Measurements from ENCODE around the gene CACNG6.

CACNG6 gene

GRCh38 chr19:53999694-54000093 is 8.3 kb downstream of the CACNG6 start:
- H3K27me3 Mint-ChIP-seq (ENCODE audit: low read depth) = peaks cover 3% of the 10 kb centered on the region
- H3K9me3 Mint-ChIP-seq = no peaks in the 10 kb centered on the region
- no peak overlapping the region for H3K4me3 Mint-ChIP-seq
- no peak for DNase-seq (ENCODE audit: low spot score)
- H3K36me3 Mint-ChIP-seq (ENCODE audit: low read depth) = no peaks in the 10 kb centered on the region
- no peak overlapping the region for H3K27ac Mint-ChIP-seq
- no peaks in the 10 kb centered on the region for H3K4me1 Mint-ChIP-seq (ENCODE audit: low read depth)

- DNase-seq (ENCODE audit: low spot score) = no peak
- H3K9me3 Mint-ChIP-seq = no peaks in the 10 kb centered on the region
- no peaks in the 10 kb centered on the region for H3K36me3 Mint-ChIP-seq (ENCODE audit: low read depth)
- H3K4me1 Mint-ChIP-seq (ENCODE audit: low read depth) = no peaks in the 10 kb centered on the region
- no peak overlapping the region for H3K4me3 Mint-ChIP-seq
- H3K27me3 Mint-ChIP-seq (ENCODE audit: low read depth) = peaks cover 3% of the 10 kb centered on the region
- H3K27ac Mint-ChIP-seq = no peak overlapping the region
These were observed 10.1 kb downstream of the CACNG6 start for GRCh38 chr19:54001496-54001895.

GRCh38 chr19:54002495-54003315 is 11.3 kb downstream of the CACNG6 start:
- Mint-ChIP-seq H3K4me1 (ENCODE audit: low read depth) (no peaks in the 10 kb centered on the region), H3K9me3 (no peaks in the 10 kb centered on the region), H3K4me3 (no peak overlapping the region), H3K27me3 (ENCODE audit: low read depth) (peaks cover 3% of the 10 kb centered on the region), H3K27ac (no peak overlapping the region), H3K36me3 (ENCODE audit: low read depth) (no peaks in the 10 kb centered on the region)
- DNase-seq (ENCODE audit: low spot score) = no peak

DNA sequence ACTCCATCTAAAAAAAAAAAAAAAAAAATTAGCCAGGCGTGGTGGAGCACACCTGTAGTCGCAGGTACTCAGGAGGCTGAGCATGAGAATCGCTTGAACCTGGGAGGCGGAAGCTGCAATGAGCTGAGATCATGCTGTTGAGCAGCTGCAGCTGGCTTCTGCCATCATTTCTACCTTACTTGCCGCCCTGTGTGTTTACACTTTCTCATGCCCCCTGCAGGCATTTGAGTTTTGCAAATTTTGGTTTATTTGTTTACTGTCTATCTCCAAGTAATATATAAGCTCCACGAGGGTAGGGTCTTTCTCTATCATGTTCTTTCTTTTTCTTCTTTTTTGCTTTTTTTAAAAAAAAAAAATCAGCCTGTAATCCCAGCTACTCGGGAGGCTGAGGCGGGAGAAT is 18.0 kb downstream of the CACNG6 start:
- H3K9me3 Mint-ChIP-seq = no peaks in the 10 kb centered on the region
- H3K27me3 Mint-ChIP-seq (ENCODE audit: low read depth) = peaks cover 3% of the 10 kb centered on the region
- DNase-seq (ENCODE audit: low spot score) = no peak
- H3K4me3 Mint-ChIP-seq = no peak overlapping the region
- H3K27ac Mint-ChIP-seq = no peak overlapping the region
- H3K36me3 Mint-ChIP-seq (ENCODE audit: low read depth) = no peaks in the 10 kb centered on the region
- H3K4me1 Mint-ChIP-seq (ENCODE audit: low read depth) = no peaks in the 10 kb centered on the region

DNA sequence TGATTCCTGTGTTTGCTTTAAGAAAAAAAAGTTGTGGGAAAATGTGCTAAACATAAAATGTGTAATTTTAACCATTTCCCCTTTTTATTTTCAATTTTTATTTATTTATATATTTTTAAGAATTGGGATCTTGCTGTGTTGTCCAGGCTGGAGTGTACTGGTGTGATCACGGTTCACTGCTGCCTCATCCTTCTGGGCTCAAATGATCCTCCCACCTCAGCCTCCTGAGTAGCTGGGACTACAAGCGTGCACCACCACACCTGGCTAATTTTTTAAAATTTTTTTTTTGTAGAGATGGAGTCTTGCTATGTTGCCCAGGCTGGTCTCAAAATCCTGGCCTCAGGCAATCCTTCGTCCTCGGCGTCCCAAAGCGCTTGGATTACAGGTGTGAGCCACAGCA is 19.0 kb downstream of the CACNG6 start:
- Mint-ChIP-seq H3K9me3 (no peaks in the 10 kb centered on the region), H3K36me3 (ENCODE audit: low read depth) (no peaks in the 10 kb centered on the region), H3K27ac (no peak overlapping the region)

GRCh38 chr19:54011507-54012211 is 20.2 kb downstream of the CACNG6 start:
- Mint-ChIP-seq H3K27me3 (ENCODE audit: low read depth) (peaks cover 6% of the 10 kb centered on the region), H3K36me3 (ENCODE audit: low read depth) (no peaks in the 10 kb centered on the region), H3K4me3 (no peak overlapping the region), H3K4me1 (ENCODE audit: low read depth) (no peaks in the 10 kb centered on the region), H3K9me3 (no peaks in the 10 kb centered on the region), H3K27ac (no peak overlapping the region)
- no peak for DNase-seq (ENCODE audit: low spot score)

More for the DNA sequence above, 19.0 kb downstream of the CACNG6 start:
- peaks cover 3% of the 10 kb centered on the region for H3K27me3 Mint-ChIP-seq (ENCODE audit: low read depth)
- DNase-seq (ENCODE audit: low spot score) = no peak
- no peak overlapping the region for H3K4me3 Mint-ChIP-seq
- H3K4me1 Mint-ChIP-seq (ENCODE audit: low read depth) = no peaks in the 10 kb centered on the region

DNA sequence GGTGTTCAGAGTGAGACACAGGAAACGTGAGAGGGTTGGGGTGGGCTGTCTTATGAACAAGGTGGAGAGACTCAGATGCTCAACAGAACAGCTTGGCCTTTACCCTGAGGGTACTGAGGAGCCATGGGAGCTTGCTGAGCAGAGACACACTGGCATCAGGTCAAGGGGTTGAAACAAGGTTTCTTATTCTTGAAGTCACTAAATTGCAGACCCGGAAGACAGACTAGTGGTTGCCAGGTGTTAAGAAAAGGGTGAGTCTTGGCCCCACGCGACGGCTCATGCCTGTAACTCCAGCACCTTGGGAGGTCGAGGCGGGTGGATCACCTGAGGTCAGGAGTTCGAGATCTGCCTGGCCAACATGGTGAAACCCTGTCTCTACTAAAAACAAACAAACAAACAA is 22.4 kb downstream of the CACNG6 start:
- peaks cover 9% of the 10 kb centered on the region for H3K27me3 Mint-ChIP-seq (ENCODE audit: low read depth)
- H3K36me3 Mint-ChIP-seq (ENCODE audit: low read depth) = no peaks in the 10 kb centered on the region
- no peak for DNase-seq (ENCODE audit: low spot score)
- no peaks in the 10 kb centered on the region for H3K4me1 Mint-ChIP-seq (ENCODE audit: low read depth)
- H3K27ac Mint-ChIP-seq = no peak overlapping the region
- H3K9me3 Mint-ChIP-seq = no peaks in the 10 kb centered on the region
- no peak overlapping the region for H3K4me3 Mint-ChIP-seq

- no peaks in the 10 kb centered on the region for H3K9me3 Mint-ChIP-seq
- peaks cover 9% of the 10 kb centered on the region for H3K27me3 Mint-ChIP-seq (ENCODE audit: low read depth)
- H3K36me3 Mint-ChIP-seq (ENCODE audit: low read depth) = no peaks in the 10 kb centered on the region
- H3K27ac Mint-ChIP-seq = no peak overlapping the region
- peaks cover 2% of the 10 kb centered on the region for H3K4me1 Mint-ChIP-seq (ENCODE audit: low read depth)
- no peak overlapping the region for H3K4me3 Mint-ChIP-seq
- DNase-seq (ENCODE audit: low spot score) = no peak
These were observed 23.6 kb downstream of the CACNG6 start for GRCh38 chr19:54014920-54015560.

GRCh38 chr19:54017261-54017660 is 25.8 kb downstream of the CACNG6 start:
- no peak for DNase-seq (ENCODE audit: low spot score)
- no peak overlapping the region for H3K27ac Mint-ChIP-seq
- H3K4me1 Mint-ChIP-seq (ENCODE audit: low read depth) = peaks cover 10% of the 10 kb centered on the region
- no peaks in the 10 kb centered on the region for H3K9me3 Mint-ChIP-seq
- H3K27me3 Mint-ChIP-seq (ENCODE audit: low read depth) = peaks cover 6% of the 10 kb centered on the region
- no peak overlapping the region for H3K4me3 Mint-ChIP-seq
- no peaks in the 10 kb centered on the region for H3K36me3 Mint-ChIP-seq (ENCODE audit: low read depth)

- no peaks in the 10 kb centered on the region for H3K36me3 Mint-ChIP-seq (ENCODE audit: low read depth)
These were observed 29.9 kb downstream of the CACNG6 start for GRCh38 chr19:54021363-54021762.

DNA sequence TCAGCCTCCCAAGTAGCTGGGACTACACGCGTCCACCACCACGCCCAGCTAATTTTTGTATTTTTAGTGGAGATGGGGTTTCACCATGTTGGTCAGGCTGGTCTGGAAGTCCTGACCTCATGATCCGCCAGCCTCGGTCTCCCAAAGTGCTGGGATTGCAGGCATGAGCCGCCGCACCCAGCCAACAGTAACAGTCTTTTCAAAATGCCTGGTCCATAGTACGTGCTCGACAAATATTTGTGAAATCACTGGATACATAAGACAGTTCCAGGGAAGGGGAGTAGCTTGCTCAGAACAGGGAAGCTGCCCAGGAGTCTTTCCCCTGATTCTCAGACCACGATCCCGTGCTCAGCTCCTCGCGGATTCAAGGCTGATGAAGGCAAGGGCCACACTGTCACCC is 30.5 kb downstream of the CACNG6 start:
- H3K4me1 Mint-ChIP-seq (ENCODE audit: low read depth) = peaks cover 15% of the 10 kb centered on the region
- H3K27me3 Mint-ChIP-seq (ENCODE audit: low read depth) = peaks cover 9% of the 10 kb centered on the region
- no peak overlapping the region for H3K27ac Mint-ChIP-seq
- DNase-seq (ENCODE audit: low spot score) = no peak
- no peaks in the 10 kb centered on the region for H3K9me3 Mint-ChIP-seq
- H3K36me3 Mint-ChIP-seq (ENCODE audit: low read depth) = no peaks in the 10 kb centered on the region
- H3K4me3 Mint-ChIP-seq = no peak overlapping the region

More at GRCh38 chr19:54021363-54021762, 29.9 kb downstream of the CACNG6 start:
- DNase-seq (ENCODE audit: low spot score) = no peak
- H3K4me1 Mint-ChIP-seq (ENCODE audit: low read depth) = peaks cover 15% of the 10 kb centered on the region
- H3K4me3 Mint-ChIP-seq = no peak overlapping the region
- peaks cover 11% of the 10 kb centered on the region for H3K27me3 Mint-ChIP-seq (ENCODE audit: low read depth)
- H3K9me3 Mint-ChIP-seq = no peaks in the 10 kb centered on the region
- H3K27ac Mint-ChIP-seq = peak overlapping the region; percentile 67

- Mint-ChIP-seq H3K27me3 (ENCODE audit: low read depth) (peaks cover 5% of the 10 kb centered on the region), H3K27ac (no peak overlapping the region), H3K9me3 (no peaks in the 10 kb centered on the region), H3K4me1 (ENCODE audit: low read depth) (peaks cover 15% of the 10 kb centered on the region), H3K4me3 (no peak overlapping the region), H3K36me3 (ENCODE audit: low read depth) (no peaks in the 10 kb centered on the region)
- DNase-seq (ENCODE audit: low spot score) = no peak
These were observed 31.8 kb downstream of the CACNG6 start for GRCh38 chr19:54023191-54023590.

- Mint-ChIP-seq H3K4me3 (no peak overlapping the region), H3K4me1 (ENCODE audit: low read depth) (peaks cover 15% of the 10 kb centered on the region), H3K9me3 (no peaks in the 10 kb centered on the region), H3K27me3 (ENCODE audit: low read depth) (peaks cover 8% of the 10 kb centered on the region), H3K27ac (no peak overlapping the region), H3K36me3 (ENCODE audit: low read depth) (no peaks in the 10 kb centered on the region)
- no peak for DNase-seq (ENCODE audit: low spot score)
These were observed 33.2 kb downstream of the CACNG6 start for GRCh38 chr19:54024660-54025059.

- peaks cover 5% of the 10 kb centered on the region for H3K4me1 Mint-ChIP-seq (ENCODE audit: low read depth)
- no peak overlapping the region for H3K27ac Mint-ChIP-seq
- no peak for DNase-seq (ENCODE audit: low spot score)
- H3K27me3 Mint-ChIP-seq (ENCODE audit: low read depth) = peaks cover 10% of the 10 kb centered on the region
- no peaks in the 10 kb centered on the region for H3K36me3 Mint-ChIP-seq (ENCODE audit: low read depth)
- H3K4me3 Mint-ChIP-seq = no peak overlapping the region
- H3K9me3 Mint-ChIP-seq = no peaks in the 10 kb centered on the region
These were observed 35.2 kb downstream of the CACNG6 start for GRCh38 chr19:54026656-54027055.
